ENCODE measurements around the gene RHOB.
"Not testable (repeated sequence)": the region's sequence is repeated elsewhere in the genome, so short reads cannot be mapped to it uniquely, and the experiment has no call there.

The RHOB gene

DNA sequence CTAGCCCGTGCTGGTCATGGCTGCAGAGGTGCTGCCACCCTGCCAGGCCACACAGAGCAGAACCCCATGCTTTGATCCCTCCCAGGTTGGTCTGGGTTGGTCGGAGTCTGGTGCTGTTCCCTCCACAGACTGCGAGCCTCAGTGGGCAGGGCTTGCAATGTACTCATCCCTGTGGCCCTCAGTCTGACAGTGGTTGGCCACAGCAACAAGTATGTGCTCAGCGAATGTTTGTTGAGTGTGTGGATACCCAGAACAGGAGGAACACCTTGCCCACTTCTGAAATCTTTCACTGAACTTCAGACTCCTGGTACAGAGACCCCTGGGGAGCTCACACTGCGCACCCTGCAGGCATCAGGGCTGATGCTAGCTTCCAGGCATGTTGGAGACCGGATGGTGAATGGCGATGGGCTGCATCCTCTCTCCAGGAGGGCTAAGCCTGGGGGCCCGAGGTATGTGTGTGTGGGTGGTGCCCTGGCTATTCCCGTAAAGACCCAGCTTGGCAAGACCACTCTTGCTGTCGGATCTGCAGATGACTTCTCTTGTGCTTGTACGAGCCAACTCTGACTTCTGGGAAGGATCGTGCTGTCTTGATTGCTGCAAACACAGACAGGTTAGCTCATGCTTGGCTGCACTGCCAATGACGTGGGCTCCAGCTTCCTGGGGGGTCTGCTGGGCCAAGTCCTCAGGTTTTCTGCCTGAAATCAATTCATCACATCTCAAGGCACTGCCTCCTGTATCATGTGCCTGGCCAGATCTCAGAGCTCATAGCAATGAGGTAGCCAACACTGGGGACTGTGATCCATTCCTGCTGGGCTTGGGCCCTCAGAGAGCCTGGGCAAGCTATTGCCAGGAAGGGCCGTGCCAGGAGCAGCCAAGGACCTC is 43.7 kb downstream of the RHOB start:
- Histone ChIP-seq H3K9me3 (ENCODE audit: control insufficient read depth, insufficient read depth, low read length) (no peaks in the 10 kb centered on the region), H3K27ac (ENCODE audit: low read depth, low read length) (no peak overlapping the region), H3K27me3 (ENCODE audit: control insufficient read depth, insufficient read depth, low read length) (peaks cover 9% of the 10 kb centered on the region; the same call in 1 of the 2 replicates), H3K4me3 (ENCODE audit: low read depth, low read length) (no peak overlapping the region), H3K9ac (ENCODE audit: low read depth, low read length) (no peak overlapping the region), H3K36me3 (ENCODE audit: control insufficient read depth, insufficient read depth, low read length) (no peaks in the 10 kb centered on the region), H3K4me1 (ENCODE audit: control insufficient read depth, insufficient read depth, low read length) (peaks cover 22% of the 10 kb centered on the region)

DNA sequence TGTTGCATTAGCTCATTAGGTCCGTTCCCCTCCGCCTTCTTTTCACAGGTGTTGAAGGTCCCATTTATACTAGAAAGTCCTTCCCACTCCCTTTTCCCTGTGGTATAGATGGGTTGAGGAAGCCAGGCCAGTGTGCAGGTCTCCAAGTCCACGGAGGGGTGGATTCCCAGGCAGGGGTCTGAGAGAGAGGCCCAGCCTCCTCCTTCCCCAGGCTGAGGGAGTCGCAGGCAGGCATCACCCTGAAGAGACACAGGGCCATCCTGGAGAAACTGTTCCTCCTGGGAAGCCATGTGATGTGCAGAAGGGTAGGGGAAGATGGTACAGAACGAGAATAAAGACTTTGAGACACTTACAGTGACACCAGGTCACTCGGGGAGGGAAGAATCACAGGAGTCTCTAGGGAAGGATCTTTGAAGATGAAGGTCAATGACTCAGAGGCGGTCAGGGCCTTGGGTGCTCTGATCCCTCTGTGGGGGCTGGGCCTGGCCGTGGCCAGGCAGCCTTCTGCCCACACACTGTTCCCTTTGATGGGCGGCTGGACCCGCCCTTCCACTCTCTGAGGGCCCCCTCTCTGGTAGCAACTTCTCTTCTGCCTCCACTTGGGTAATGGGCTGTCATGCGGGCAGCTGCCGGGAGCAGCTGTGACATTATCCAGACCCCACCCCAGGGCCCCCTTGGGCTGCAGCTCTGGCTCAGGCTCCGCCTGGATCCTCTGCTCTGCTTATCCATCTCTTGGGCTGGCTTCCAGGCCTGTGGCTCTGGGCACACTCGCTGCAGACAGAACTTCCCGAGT is 45.1 kb downstream of the RHOB start:
- Histone ChIP-seq H3K27me3 (ENCODE audit: control insufficient read depth, insufficient read depth, low read length) (peaks cover 9% of the 10 kb centered on the region; the same call in 1 of the 2 replicates), H3K36me3 (ENCODE audit: control insufficient read depth, insufficient read depth, low read length) (no peaks in the 10 kb centered on the region), H3K4me1 (ENCODE audit: control insufficient read depth, insufficient read depth, low read length) (peaks cover 21% of the 10 kb centered on the region), H3K4me3 (ENCODE audit: low read depth, low read length) (no peak overlapping the region), H3K9me3 (ENCODE audit: control insufficient read depth, insufficient read depth, low read length) (no peaks in the 10 kb centered on the region), H3K9ac (ENCODE audit: low read depth, low read length) (no peak overlapping the region), H3K27ac (ENCODE audit: low read depth, low read length) (no peak overlapping the region)

GRCh38 chr2:20493095-20493494 is 46.2 kb downstream of the RHOB start:
- H3K9me3 ChIP-seq (ENCODE audit: control insufficient read depth, insufficient read depth, low read length); H3K27me3 ChIP-seq (ENCODE audit: control insufficient read depth, insufficient read depth, low read length); H3K9ac ChIP-seq (ENCODE audit: low read depth, low read length); H3K4me3 ChIP-seq (ENCODE audit: low read depth, low read length); H3K36me3 ChIP-seq (ENCODE audit: control insufficient read depth, insufficient read depth, low read length); H3K27ac ChIP-seq (ENCODE audit: low read depth, low read length); H3K4me1 ChIP-seq (ENCODE audit: control insufficient read depth, insufficient read depth, low read length): not testable (repeated sequence)

GRCh38 chr2:20494241-20494640 is 47.4 kb downstream of the RHOB start:
- H3K9me3 ChIP-seq (ENCODE audit: control insufficient read depth, insufficient read depth, low read length), result no peaks in the 10 kb centered on the region
- H3K4me1 ChIP-seq (ENCODE audit: control insufficient read depth, insufficient read depth, low read length), result peaks cover 6% of the 10 kb centered on the region; the same call in 1 of the 2 replicates

GRCh38 chr2:20496076-20496872 is 49.4 kb downstream of the RHOB start:
- Histone ChIP-seq H3K27ac (ENCODE audit: low read depth, low read length) (no peak overlapping the region), H3K27me3 (ENCODE audit: control insufficient read depth, insufficient read depth, low read length) (no peaks in the 10 kb centered on the region), H3K9me3 (ENCODE audit: control insufficient read depth, insufficient read depth, low read length) (no peaks in the 10 kb centered on the region), H3K9ac (ENCODE audit: low read depth, low read length) (no peak overlapping the region), H3K4me1 (ENCODE audit: control insufficient read depth, insufficient read depth, low read length) (no peaks in the 10 kb centered on the region), H3K36me3 (ENCODE audit: control insufficient read depth, insufficient read depth, low read length) (no peaks in the 10 kb centered on the region), H3K4me3 (ENCODE audit: low read depth, low read length) (no peak overlapping the region)

More at GRCh38 chr2:20494241-20494640, 47.4 kb downstream of the RHOB start:
- no peaks in the 10 kb centered on the region for H3K27me3 ChIP-seq (ENCODE audit: control insufficient read depth, insufficient read depth, low read length)
- H3K4me3 ChIP-seq (ENCODE audit: low read depth, low read length), result no peak overlapping the region
- H3K27ac ChIP-seq (ENCODE audit: low read depth, low read length), result no peak overlapping the region
- H3K9ac ChIP-seq (ENCODE audit: low read depth, low read length), result no peak overlapping the region
- no peaks in the 10 kb centered on the region for H3K36me3 ChIP-seq (ENCODE audit: control insufficient read depth, insufficient read depth, low read length)

GRCh38 chr2:20496942-20497341 is 50.1 kb downstream of the RHOB start:
- H3K4me1 ChIP-seq (ENCODE audit: control insufficient read depth, insufficient read depth, low read length), result no peaks in the 10 kb centered on the region
- H3K4me3 ChIP-seq (ENCODE audit: low read depth, low read length), result no peak overlapping the region
- H3K27ac ChIP-seq (ENCODE audit: low read depth, low read length), result no peak overlapping the region
- no peaks in the 10 kb centered on the region for H3K27me3 ChIP-seq (ENCODE audit: control insufficient read depth, insufficient read depth, low read length)
- no peaks in the 10 kb centered on the region for H3K36me3 ChIP-seq (ENCODE audit: control insufficient read depth, insufficient read depth, low read length)
- H3K9ac ChIP-seq (ENCODE audit: low read depth, low read length), result no peak overlapping the region
- no peaks in the 10 kb centered on the region for H3K9me3 ChIP-seq (ENCODE audit: control insufficient read depth, insufficient read depth, low read length)

All from HUES48 (cell line).